T-cell (primary cell): ENCODE results near the gene SHC3. TPM values are rescaled to one million over a fixed set of nuclear protein-coding genes. Genes with fewer than 3 reads are reported as not detected.

Source experiments
- ATAC-seq, 4 experiments: fragments of 200-7000 bp in 3 of 4; fragments of 150-1000 bp in 1 of 4; cut with Tn5 transposase; replicated peaks in 1 of 4; 1 replicate in 3 of 4; 2 replicates in 1 of 4; pipeline ENCODE4 v1.10.0; 2021; ENCODE audit warnings: moderate library complexity in 3 of 4, mild to moderate bottlenecking in 2 of 4, moderate number of reproducible peaks in 1 of 4
- CTCF ChIA-PET, 2 donors: fragments of 300-600 bp; sonication (Branson Sonifier 250); formaldehyde crosslinking; loops; one replicate each; lab custom pipeline; 2022; ENCODE audit warnings: antibody characterized with exemption in 2 of 2; lab: Charles Lee
- POLR2A ChIA-PET, 2 donors: fragments of 300-600 bp; sonication (Branson Sonifier 250); formaldehyde crosslinking; loops; one replicate each; lab custom pipeline; 2022; ENCODE audit warnings: antibody characterized with exemption in 2 of 2; lab: Charles Lee
- DNase-seq, 35 experiments: peaks; one replicate each; pipeline versions ENCODE4 v3.0.0 to v3.0.0-alpha.2; 2013 to 2023
- H3K27ac ChIP-seq: one replicate; pipeline ENCODE4 v1.5.1; 2013; ENCODE audit warnings: low read length
- H3K27me3 ChIP-seq, 2 experiments: replicated peaks in 1 of 2; 1 replicate in 1 of 2; 2 replicates in 1 of 2; pipeline versions ENCODE4 v1.6.1 to v1.7.0; 2013; ENCODE audit warnings: low read length in 1 of 2, mixed read lengths in 1 of 2; ENCODE audit not compliant: control insufficient read depth in 2 of 2, insufficient read depth in 2 of 2; ENCODE audit errors: extremely low read depth in 1 of 2
- H3K36me3 ChIP-seq, 2 donors: 1 replicate in 1 of 2; 2 replicates in 1 of 2; pipeline versions ENCODE4 v1.6.1 to v1.7.0; 2013; ENCODE audit warnings: low read length in 1 of 2; ENCODE audit not compliant: control insufficient read depth in 2 of 2, insufficient read depth in 1 of 2; ENCODE audit errors: extremely low read depth in 1 of 2
- H3K4me1 ChIP-seq, 2 experiments: 1 replicate in 1 of 2; 2 replicates in 1 of 2; pipeline versions ENCODE4 v1.6.1 to v1.7.0; 2013; ENCODE audit warnings: low read length in 2 of 2, mixed read lengths in 1 of 2; ENCODE audit not compliant: insufficient read depth in 2 of 2, control insufficient read depth in 1 of 2; ENCODE audit errors: extremely low read depth in 1 of 2
- H3K4me3 ChIP-seq, 2 donors: 1 replicate in 1 of 2; 2 replicates in 1 of 2; pipeline versions ENCODE4 v1.5.1 to v1.7.0; 2013; ENCODE audit warnings: mild to moderate bottlenecking in 2 of 2, low read length in 1 of 2, moderate library complexity in 1 of 2; ENCODE audit not compliant: control insufficient read depth in 1 of 2; ENCODE audit errors: extremely low read depth in 1 of 2
- H3K9me3 ChIP-seq: 2 replicates; pipeline ENCODE4 v1.7.0; 2013
- H3K27ac Mint-ChIP-seq, 2 donors: one replicate each; pipeline ENCODE4 v1.8.0; 2020 to 2021; ENCODE audit warnings: mild to moderate bottlenecking in 2 of 2, mixed read lengths in 2 of 2
- H3K27me3 Mint-ChIP-seq, 2 donors: one replicate each; pipeline ENCODE4 v1.8.0; 2021 to 2022; ENCODE audit warnings: mixed read lengths in 2 of 2
- H3K36me3 Mint-ChIP-seq: one replicate; pipeline ENCODE4 v1.8.0; 2021; ENCODE audit warnings: mixed read lengths
- H3K4me1 Mint-ChIP-seq, 3 donors: one replicate each; pipeline ENCODE4 v1.8.0; 2020 to 2022; ENCODE audit warnings: mixed read lengths in 3 of 3, mild to moderate bottlenecking in 1 of 3
- H3K4me3 Mint-ChIP-seq, 3 donors: one replicate each; pipeline ENCODE4 v1.8.0; 2020 to 2022; ENCODE audit warnings: mild to moderate bottlenecking in 3 of 3, mixed read lengths in 3 of 3, moderate library complexity in 3 of 3
- H3K9me3 Mint-ChIP-seq, 3 donors: one replicate each; pipeline ENCODE4 v1.8.0; 2020 to 2022; ENCODE audit warnings: mixed read lengths in 3 of 3
- WGBS: methylation state at CpG from one replicate; pipeline ENCODE4 v1.1.5; 2013; ENCODE audit warnings: missing lambda C conversion rate; ENCODE audit not compliant: insufficient coverage; 5-methylcytosine and 5-hydroxymethylcytosine counted together
- total RNA-seq, 35 experiments: library from RNA in 6 of 35; stranded (reverse) in 6 of 35; fragments of 120-200 nt in 1 of 35; gene quantifications; one replicate each; pipeline versions ENCODE4 v1.2.1 to v1.2.4 and lab custom pipeline; 2013 to 2026

SHC3 gene
- total RNA-seq, 5 donors from 2014 or later (not counting 1 experiment from before 2014, with no cell fraction given), result 0.16 to 0.19 (median 0.18) TPM; not detected in 2

- Mint-ChIP-seq H3K36me3 (no peaks in the 10 kb centered on the region), H3K9me3 (no peaks in the 10 kb centered on the region), H3K27ac (no peak overlapping the region), H3K27me3 (peaks cover 13 to 15% of the 10 kb centered on the region in 2 donors), H3K4me1 (no peaks in the 10 kb centered on the region), H3K4me3 (no peak overlapping the region)
- H3K9me3 ChIP-seq, result no peaks in the 10 kb centered on the region
- ATAC-seq (no peak), DNase-seq (no peak)
- H3K4me1 ChIP-seq, result no peaks in the 10 kb centered on the region
- CTCF ChIA-PET, result no interaction called here
- POLR2A ChIA-PET, result no interaction called here
- H3K36me3 ChIP-seq, result no peaks in the 10 kb centered on the region
- H3K27me3 ChIP-seq, result no peaks in the 10 kb centered on the region
- no peak overlapping the region for H3K4me3 ChIP-seq
- H3K27ac ChIP-seq, result no peak overlapping the region
- WGBS, result 77% methylated on average over 4 of the region's 7 CpGs
Measured at GRCh38 chr9:89096807-89097206, 81.8 kb downstream of the SHC3 start.

- Mint-ChIP-seq H3K9me3 (no peaks in the 10 kb centered on the region), H3K27ac (no peak overlapping the region), H3K4me1 (no peaks in the 10 kb centered on the region), H3K27me3 (peaks cover 13 to 15% of the 10 kb centered on the region in 2 donors), H3K4me3 (no peak overlapping the region), H3K36me3 (no peaks in the 10 kb centered on the region)
- H3K36me3 ChIP-seq, result no peaks in the 10 kb centered on the region
- CTCF ChIA-PET, result no interaction called here
- WGBS, result 74% methylated on average over 4 of the region's 11 CpGs
- no peaks in the 10 kb centered on the region for H3K4me1 ChIP-seq
- POLR2A ChIA-PET, result no interaction called here
- no peak overlapping the region for H3K27ac ChIP-seq
- ATAC-seq, result no peak
- no peak for DNase-seq
- no peaks in the 10 kb centered on the region for H3K27me3 ChIP-seq
- no peak overlapping the region for H3K4me3 ChIP-seq
- no peaks in the 10 kb centered on the region for H3K9me3 ChIP-seq
Measured at GRCh38 chr9:89095761-89096528, 82.7 kb downstream of the SHC3 start.

DNA sequence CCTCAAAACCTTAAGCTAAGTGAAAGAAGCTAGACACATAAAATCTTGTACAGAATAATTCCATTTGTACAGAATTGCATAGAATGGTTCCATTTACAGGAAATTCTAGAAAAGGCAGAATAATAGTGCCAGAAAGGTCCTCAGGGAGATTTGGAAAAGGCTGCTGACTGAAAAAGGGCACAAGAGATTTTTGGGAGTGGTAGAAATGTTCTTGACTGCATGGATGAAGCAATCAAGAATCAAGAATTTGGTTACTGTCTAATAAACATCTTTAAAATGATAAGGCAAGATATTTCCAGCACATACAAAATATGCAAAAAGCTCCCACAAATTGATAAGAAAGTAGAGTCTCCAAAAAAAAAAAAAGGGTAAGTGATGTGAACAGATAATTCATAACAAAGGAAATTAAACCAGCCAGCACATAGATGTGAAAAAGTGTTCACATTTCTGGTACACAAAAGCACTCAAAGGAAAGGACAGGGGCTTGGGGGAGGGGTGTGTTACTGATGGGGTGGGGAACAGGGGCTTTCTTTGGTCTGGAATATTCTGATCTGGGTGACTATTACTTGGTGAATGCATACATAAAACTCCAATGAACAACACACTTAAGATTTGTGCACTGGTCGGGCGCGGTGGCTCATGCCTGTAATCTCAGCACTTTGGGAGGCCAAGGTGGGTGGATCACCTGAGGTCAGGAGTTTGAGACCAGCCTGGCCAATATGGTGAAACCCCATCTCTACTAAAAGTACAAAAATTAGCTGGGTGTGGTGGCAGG, 85.2 kb downstream of the SHC3 start:
- Mint-ChIP-seq H3K27ac (no peak overlapping the region), H3K4me1 (peaks cover 4 to 6% (median 5%) of the 10 kb centered on the region in 3 donors), H3K9me3 (no peaks in the 10 kb centered on the region), H3K4me3 (no peak overlapping the region), H3K27me3 (peaks cover 17 to 20% of the 10 kb centered on the region in 2 donors), H3K36me3 (no peaks in the 10 kb centered on the region)
- H3K4me1 ChIP-seq, result no peaks in the 10 kb centered on the region
- ChIA-PET POLR2A (interaction anchor here in 1 of 2 donors (0.6 kb wide), 1 partner anchor 12 kb away, joined by 3 read pairs; no protein-coding TSS in a partner anchor), CTCF (no interaction called here)
- no peaks in the 10 kb centered on the region for H3K36me3 ChIP-seq
- DNase-seq (no peak), ATAC-seq (no peak)
- peaks cover 0 to 13% of the 10 kb centered on the region in 2 experiments for H3K27me3 ChIP-seq
- WGBS, result no CpG with 5 or more reads among the region's 3 CpGs
- no peaks in the 10 kb centered on the region for H3K9me3 ChIP-seq
- H3K27ac ChIP-seq, result no peak overlapping the region
- H3K4me3 ChIP-seq, result no peak overlapping the region

- no peak for DNase-seq
- H3K4me3 Mint-ChIP-seq, result no peak overlapping the region
- H3K4me1 ChIP-seq, result no peaks in the 10 kb centered on the region
- ChIA-PET POLR2A (interaction anchor here in 1 of 2 donors (0.6 kb wide), 1 partner anchor 20 kb away, joined by 3 read pairs; no protein-coding TSS in a partner anchor), CTCF (no interaction called here)
- no peak for ATAC-seq
- WGBS, result 50% methylated on average over 1 of the region's 3 CpGs
- no peaks in the 10 kb centered on the region for H3K9me3 ChIP-seq
- peaks cover 0 to 18% of the 10 kb centered on the region in 2 experiments for H3K27me3 ChIP-seq
- H3K27me3 Mint-ChIP-seq, result peaks cover 17 to 27% of the 10 kb centered on the region in 2 donors
- no peak overlapping the region for H3K27ac Mint-ChIP-seq
- no peak overlapping the region for H3K27ac ChIP-seq
- H3K4me3 ChIP-seq, result no peak overlapping the region
- no peaks in the 10 kb centered on the region for H3K36me3 Mint-ChIP-seq
- no peaks in the 10 kb centered on the region for H3K9me3 Mint-ChIP-seq
- peaks cover 5 to 10% (median 9%) of the 10 kb centered on the region in 3 donors for H3K4me1 Mint-ChIP-seq
- H3K36me3 ChIP-seq, result no peaks in the 10 kb centered on the region
Measured at GRCh38 chr9:89089176-89089575, 89.4 kb downstream of the SHC3 start.

GRCh38 chr9:89083626-89084025, 95.0 kb downstream of the SHC3 start:
- Mint-ChIP-seq H3K27ac (no peak overlapping the region), H3K27me3 (peaks cover 30 to 44% of the 10 kb centered on the region in 2 donors), H3K9me3 (peaks cover 0 to 4% (median 0%) of the 10 kb centered on the region in 3 donors), H3K4me1 (peaks cover 4 to 7% (median 6%) of the 10 kb centered on the region in 3 donors), H3K4me3 (no peak overlapping the region), H3K36me3 (no peaks in the 10 kb centered on the region)
- Histone ChIP-seq H3K9me3 (no peaks in the 10 kb centered on the region), H3K27ac (no peak overlapping the region), H3K4me3 (no peak overlapping the region), H3K36me3 (no peaks in the 10 kb centered on the region), H3K4me1 (no peaks in the 10 kb centered on the region), H3K27me3 (peaks cover 0 to 30% of the 10 kb centered on the region in 2 experiments)
- ATAC-seq (no peak), DNase-seq (no peak)
- 62% methylated on average over 4 of the region's 6 CpGs for WGBS
- ChIA-PET POLR2A (no interaction called here), CTCF (no interaction called here)

- ChIA-PET POLR2A (no interaction called here), CTCF (no interaction called here)
- Mint-ChIP-seq H3K27ac (no peak overlapping the region), H3K9me3 (peaks cover 0 to 4% (median 0%) of the 10 kb centered on the region in 3 donors), H3K4me1 (no peaks in the 10 kb centered on the region), H3K4me3 (no peak overlapping the region), H3K36me3 (no peaks in the 10 kb centered on the region), H3K27me3 (peaks cover 36 to 42% of the 10 kb centered on the region in 2 donors)
- H3K4me3 ChIP-seq, result no peak overlapping the region
- no peaks in the 10 kb centered on the region for H3K36me3 ChIP-seq
- H3K4me1 ChIP-seq, result no peaks in the 10 kb centered on the region
- WGBS, result no CpG with 5 or more reads among the region's 3 CpGs
- no peak for ATAC-seq
- H3K27me3 ChIP-seq, result peaks cover 3 to 32% of the 10 kb centered on the region in 2 experiments
- H3K9me3 ChIP-seq, result no peaks in the 10 kb centered on the region
- no peak for DNase-seq
- no peak overlapping the region for H3K27ac ChIP-seq
Measured at GRCh38 chr9:89080193-89080592, 98.4 kb downstream of the SHC3 start.
